Measurements from ENCODE around the gene THBS3. TPM values are rescaled to one million over a fixed set of nuclear protein-coding genes. Genes with fewer than 3 reads are reported as not detected.

The THBS3 gene
- total and polyA plus RNA-seq, 2 of the 13 experiments (the other 11 are each of a cell fraction or from before 2014, with no cell fraction given), result 0.86 to 3.6 TPM

- TF ChIP-seq MEIS1 (CRISPR knock-in tag; IDR thresholded peaks at IDR 0.05; ENCODE audit: borderline replicate concordance), result no peak; the same call in 1 of the 2 replicates
- TF ChIP-seq ZNF597 (CRISPR knock-in tag; IDR thresholded peaks at IDR 0.05), result no peak
- TF ChIP-seq HNF1B (CRISPR knock-in tag; IDR thresholded peaks at IDR 0.05), result no peak
- no peak for TF ChIP-seq HNF1A (IDR thresholded peaks at IDR 0.05; ENCODE audit: low read depth)
- no peak; the same call in 1 of the 2 replicates for TF ChIP-seq HNF1A (CRISPR knock-in tag; IDR thresholded peaks at IDR 0.05; ENCODE audit: borderline replicate concordance)
- TF ChIP-seq CBX1 (IDR thresholded peaks at IDR 0.05; ENCODE audit: low read depth), result peak; percentile 18
- TF ChIP-seq ZNF747 (CRISPR knock-in tag; IDR thresholded peaks at IDR 0.05; ENCODE audit: borderline replicate concordance), result no peak
- TF ChIP-seq PAF1 (CRISPR knock-in tag; IDR thresholded peaks at IDR 0.05), result no peak
- TF ChIP-seq MLXIP (CRISPR knock-in tag; IDR thresholded peaks at IDR 0.05; ENCODE audit: borderline replicate concordance), result no peak; the same call in 1 of the 2 replicates
- TF ChIP-seq ATF4 (CRISPR knock-in tag; IDR thresholded peaks at IDR 0.05), result 0 out of 4 replicates have a peak, but pooled peaks of 1 of the 2 experiments have one; percentile 27
- no peak for TF ChIP-seq NFIC (IDR thresholded peaks at IDR 0.05; ENCODE audit: low read length)
- TF ChIP-seq ZNF124 (CRISPR knock-in tag; IDR thresholded peaks at IDR 0.05), result 0 out of 2 replicates have a peak, but pooled peaks have one; percentile 25
- TF ChIP-seq ZNF777 (CRISPR knock-in tag; IDR thresholded peaks at IDR 0.05), result peak; percentile 51; the same call in 1 of the 2 replicates
- no peak; the same call in 1 of the 2 replicates for TF ChIP-seq ETV6 (CRISPR knock-in tag; conservative IDR thresholded peaks at IDR 0.05)
- TF ChIP-seq REPIN1 (CRISPR knock-in tag; IDR thresholded peaks at IDR 0.05; ENCODE audit: borderline replicate concordance, low read depth), result no peak
These were observed 19.8 kb upstream of the THBS3 start (continued) for GRCh38 chr1:155227261-155228095.
